GM18505 (cell line): ENCODE measurements around the gene PDGFRA.
"Not testable (repeated sequence)": the region's sequence is repeated elsewhere in the genome, so short reads cannot be mapped to it uniquely, and the experiment has no call there.

Experiments used
- ATAC-seq: cut with Tn5 transposase; IDR thresholded peaks from one replicate; pipeline ENCODE4 v1.9.1; 2021; ENCODE audit not compliant: unreplicated experiment
- POLR2A ChIP-seq: IDR thresholded peaks from 4 replicates; pipeline ENCODE4 v1.6.1; 2011; ENCODE audit warnings: borderline replicate concordance; ENCODE audit not compliant: insufficient read depth, insufficient read length; ENCODE audit errors: extremely low read depth

Gene PDGFRA

GRCh38 chr4:54282837-54283236, 53.7 kb downstream of the PDGFRA start:
- no peak for TF ChIP-seq POLR2A
- no peak for ATAC-seq

- no peak for ATAC-seq
- no peak for TF ChIP-seq POLR2A
Measured at GRCh38 chr4:54289316-54289715, 60.2 kb downstream of the PDGFRA start.

- TF ChIP-seq POLR2A = no peak
- ATAC-seq = no peak
Measured at GRCh38 chr4:54290980-54291379, 61.9 kb downstream of the PDGFRA start.

- ATAC-seq = no peak
- TF ChIP-seq POLR2A = no peak
Measured at GRCh38 chr4:54296548-54297203, 67.6 kb downstream of the PDGFRA start.

GRCh38 chr4:54308110-54308509, 79.0 kb downstream of the PDGFRA start:
- ATAC-seq = no peak
- no peak for TF ChIP-seq POLR2A

- peak; percentile 98 for ATAC-seq
- TF ChIP-seq POLR2A = no peak
Measured at GRCh38 chr4:54315561-54316538, 86.8 kb downstream of the PDGFRA start.

- no peak for TF ChIP-seq POLR2A
- no peak for ATAC-seq
Measured at GRCh38 chr4:54317690-54318089, 88.6 kb downstream of the PDGFRA start.

- no peak for ATAC-seq
- no peak for TF ChIP-seq POLR2A
Measured at GRCh38 chr4:54318904-54319303, 89.8 kb downstream of the PDGFRA start.

GRCh38 chr4:54320826-54321685, 92.0 kb downstream of the PDGFRA start:
- ATAC-seq = no peak
- TF ChIP-seq POLR2A = no peak

- ATAC-seq = peak; percentile 77
- TF ChIP-seq POLR2A = no peak
Measured at GRCh38 chr4:54322818-54323417, 93.8 kb downstream of the PDGFRA start.

GRCh38 chr4:54330896-54331295, 101.8 kb downstream of the PDGFRA start:
- no peak for TF ChIP-seq POLR2A
- ATAC-seq = no peak

GRCh38 chr4:54332542-54332941, 103.4 kb downstream of the PDGFRA start:
- no peak for ATAC-seq
- TF ChIP-seq POLR2A = no peak

- no peak for TF ChIP-seq POLR2A
- ATAC-seq = no peak
Measured at GRCh38 chr4:54333657-54334056, 104.6 kb downstream of the PDGFRA start.

GRCh38 chr4:54334769-54335168, 105.7 kb downstream of the PDGFRA start:
- not testable (repeated sequence) for ATAC-seq
